ENCODE data around the gene RAB9A. TPM values are rescaled to one million over a fixed set of nuclear protein-coding genes. Genes with fewer than 3 reads are reported as not detected.
A peak's percentile ranks its signal among the peaks of the same experiment; 100 is the strongest.
"Not testable (repeated sequence)": the region's sequence is repeated elsewhere in the genome, so short reads cannot be mapped to it uniquely, and the experiment has no call there.

Gene RAB9A
- total and polyA plus RNA-seq, 9 of the 15 experiments (the other 6 are each of a cell fraction or from before 2014, with no cell fraction given): 13.5 to 20.8 (median 17.7) TPM

- TF ChIP-seq CBX1 (IDR thresholded peaks at IDR 0.05; ENCODE audit: low read depth): no peak
Measured at GRCh38 chrX:13669246-13669737, 19.6 kb upstream of the RAB9A start (continued).

GRCh38 chrX:13669755-13670154, 19.2 kb upstream of the RAB9A start:
- H4K20me1 ChIP-seq (replicated peaks; ENCODE audit: control insufficient read depth, insufficient read depth, low read length); FAIRE-seq; H3K27me3 ChIP-seq (ENCODE audit: control insufficient read depth in 2 of 2, insufficient read depth in 2 of 2, low read length in 2 of 2); DNase-seq (ENCODE audit: extremely low read depth in 1 of 4, low spot score in 3 of 4); H3K9me3 ChIP-seq (replicated peaks; ENCODE audit: control insufficient read depth, insufficient read depth, low read depth, low read length); H3K36me3 ChIP-seq (ENCODE audit: control insufficient read depth, insufficient read depth, low read length); H3K4me3 ChIP-seq; H3K9me1 ChIP-seq (ENCODE audit: control insufficient read depth, insufficient read depth, low read length); H3K4me1 ChIP-seq (replicated peaks in 1 of 2; ENCODE audit: control insufficient read depth in 2 of 2, insufficient read depth in 2 of 2, low read length in 2 of 2); BruUV-seq (replicated peaks); ATAC-seq; H3K79me2 ChIP-seq (ENCODE audit: control insufficient read depth, insufficient read depth, low read length); CTCF ChIA-PET (ENCODE audit: low intra/inter-chr PET ratio); TF ChIP-seq NR2C2 (CRISPR knock-in tag; IDR thresholded peaks at IDR 0.05): not testable (repeated sequence)
- POLR2A ChIA-PET: interaction anchor here (0.6 to 1.3 kb wide), 6 partner anchors 11 to 62 kb away, joined by 3 to 8 read pairs (median 4); partner anchors contain the start of genes RAB9A and TCEANC
- TF ChIP-seq NR2C2 (tag; IDR thresholded peaks at IDR 0.05) (peak; percentile 39; the same call in 1 of the 2 replicates), L3MBTL2 (IDR thresholded peaks at IDR 0.05) (0 out of 2 replicates have a peak, but pooled peaks have one; percentile 3)
- H3K9ac ChIP-seq (ENCODE audit: insufficient read depth in 1 of 2, low read depth in 2 of 2, low read length in 2 of 2): peak overlapping the region in 1 of 2 experiments; percentile 59; a peak in 1 of 4 replicates
- in situ Hi-C loops (cut with MboI): loop anchor here (25.0 kb wide), 1 partner anchor 707 kb away; no protein-coding TSS in a partner anchor
- 78% methylated on average over 3 of the region's 8 CpGs for WGBS (ENCODE audit: insufficient coverage, low coverage, missing lambda C conversion rate)
- peak overlapping the region; percentile 91; the same call in 2 of the 3 replicates for H3K27ac ChIP-seq (ENCODE audit: extremely low read depth, low read depth, low read length)
- peak overlapping the region; percentile 80; the same call in 1 of the 2 replicates for H3K4me2 ChIP-seq (ENCODE audit: insufficient read depth, low read length)
- peak overlapping the region; percentile 99 for H2AFZ ChIP-seq (ENCODE audit: low read depth, low read length)
- intact Hi-C loops (cut with micrococcal nuclease): loop anchor here (1.0 kb wide), 2 partner anchors 16 to 20 kb away; partner anchors contain the start of genes RAB9A and TCEANC
